Fibroblast of peridontal ligament (primary cell): ENCODE measurements around the gene TMC8.
A peak's percentile ranks its signal among the peaks of the same experiment; 100 is the strongest.

ENCODE experiments used
- DNase-seq: peaks from one replicate; pipeline ENCODE4 v3.0.0-alpha.2; 2010; ENCODE audit errors: extremely low read depth

Gene TMC8

GRCh38 chr17:78180083-78180482 lies 49.5 kb downstream of the TMC8 start:
- DNase-seq = peak; percentile 26

- no peak for DNase-seq
These were observed 49.9 kb downstream of the TMC8 start for GRCh38 chr17:78180508-78180907.

- no peak for DNase-seq
These were observed 51.9 kb downstream of the TMC8 start for GRCh38 chr17:78182504-78182903.

GRCh38 chr17:78183916-78184315 lies 53.3 kb downstream of the TMC8 start:
- DNase-seq = no peak

- no peak for DNase-seq
These were observed 53.8 kb downstream of the TMC8 start for GRCh38 chr17:78184351-78184750.

GRCh38 chr17:78184868-78185267 lies 54.3 kb downstream of the TMC8 start:
- no peak for DNase-seq

- DNase-seq = no peak
These were observed 55.6 kb downstream of the TMC8 start for GRCh38 chr17:78185981-78186691.

GRCh38 chr17:78186692-78187595 lies 56.4 kb downstream of the TMC8 start, which contains the start of the genes AFMID and TK1:
TSS of gene AFMID (plus strand) at chr17:78187362. CDS start at chr17:78187371, 9 bp downstream.
TSS of gene TK1 (minus strand) at chr17:78187052. CDS start at chr17:78186994, 58 bp downstream.
- DNase-seq = peak; percentile 95
